Measurements from ENCODE around the gene OR4M2. TPM values are rescaled to one million over a fixed set of nuclear protein-coding genes. Genes with fewer than 3 reads are reported as not detected.
"Not testable (repeated sequence)": the region's sequence is repeated elsewhere in the genome, so short reads cannot be mapped to it uniquely, and the experiment has no call there.

OR4M2 gene
- total RNA-seq (2014; rRNA removed) = not detected in 2 replicates
- not detected for Bru-seq, nascent RNA
- BruChase-seq, experiment 1, labeled RNA remaining after a 6-hour chase = not detected
- not detected for BruChase-seq, experiment 2, labeled RNA remaining after a 2-hour chase
- long read RNA-seq = 0 reads

- H3K36me3 ChIP-seq (ENCODE audit: low read depth, low read length); H4K20me1 ChIP-seq (ENCODE audit: low read length); DNase-seq; BruUV-seq (replicated peaks); H2AFZ ChIP-seq (ENCODE audit: low read length); H3K79me2 ChIP-seq (ENCODE audit: low read length); ATAC-seq; H3K27ac ChIP-seq (ENCODE audit: low read length); CTCF ChIA-PET; intact Hi-C loops (cut with micrococcal nuclease); H3K4me2 ChIP-seq (ENCODE audit: low read length); H3K27me3 ChIP-seq (ENCODE audit: low read length); H3K4me3 ChIP-seq (ENCODE audit: low read length); H3K9me2 ChIP-seq (replicated peaks; ENCODE audit: low read length); H3F3A ChIP-seq (ENCODE audit: low read length, unreplicated experiment); H3K4me1 ChIP-seq (ENCODE audit: insufficient read depth, low read length); H3K9me3 ChIP-seq (ENCODE audit: low read length); POLR2A ChIA-PET (ENCODE audit: unreplicated experiment); H3K9ac ChIP-seq (ENCODE audit: low read length): not testable (repeated sequence)
Observed at GRCh38 chr15:22080227-22080626, at the start of gene OR4M2. Gene OR4M2, plus strand, starts transcription at chr15:22080527. Its CDS starts 98 bp downstream, at chr15:22080625.

- intact Hi-C loops (cut with micrococcal nuclease); POLR2A ChIA-PET (ENCODE audit: unreplicated experiment); BruUV-seq (replicated peaks): not testable (repeated sequence)
Observed at GRCh38 chr15:22069267-22069666, 11.1 kb upstream of the OR4M2 start.

DNA sequence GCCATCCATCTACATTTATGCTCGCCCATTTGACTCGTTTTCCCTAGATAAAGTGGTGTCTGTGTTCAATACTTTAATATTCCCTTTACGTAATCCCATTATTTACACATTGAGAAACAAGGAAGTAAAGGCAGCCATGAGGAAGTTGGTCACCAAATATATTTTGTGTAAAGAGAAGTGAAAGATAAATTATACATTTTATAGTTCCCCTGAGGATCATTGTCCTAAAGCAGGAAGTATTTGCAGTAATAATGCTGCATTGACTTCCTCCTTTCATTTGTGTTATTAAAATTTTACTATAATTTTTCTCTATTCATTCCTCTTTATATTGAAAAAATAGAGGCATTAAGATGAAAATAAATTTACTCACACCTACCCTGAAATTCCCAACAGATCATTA, 1.1 kb downstream of the OR4M2 start:
- BruUV-seq (replicated peaks); ATAC-seq; H2AFZ ChIP-seq (ENCODE audit: low read length); CTCF ChIA-PET; H3K27me3 ChIP-seq (ENCODE audit: low read length); POLR2A ChIA-PET (ENCODE audit: unreplicated experiment); H3K4me2 ChIP-seq (ENCODE audit: low read length); H3K27ac ChIP-seq (ENCODE audit: low read length); H3K9me2 ChIP-seq (replicated peaks; ENCODE audit: low read length); H3K36me3 ChIP-seq (ENCODE audit: low read depth, low read length); H3K9me3 ChIP-seq (ENCODE audit: low read length); H3F3A ChIP-seq (ENCODE audit: low read length, unreplicated experiment); H3K4me1 ChIP-seq (ENCODE audit: insufficient read depth, low read length); H3K9ac ChIP-seq (ENCODE audit: low read length); intact Hi-C loops (cut with micrococcal nuclease); H3K79me2 ChIP-seq (ENCODE audit: low read length); H3K4me3 ChIP-seq (ENCODE audit: low read length); H4K20me1 ChIP-seq (ENCODE audit: low read length); DNase-seq: not testable (repeated sequence)

More at GRCh38 chr15:22069267-22069666, 11.1 kb upstream of the OR4M2 start:
- H3K4me2 ChIP-seq (ENCODE audit: low read length); H3K36me3 ChIP-seq (ENCODE audit: low read depth, low read length); H3K27ac ChIP-seq (ENCODE audit: low read length); H3K9ac ChIP-seq (ENCODE audit: low read length); DNase-seq; H3K79me2 ChIP-seq (ENCODE audit: low read length); H3K27me3 ChIP-seq (ENCODE audit: low read length); H3K4me3 ChIP-seq (ENCODE audit: low read length); H2AFZ ChIP-seq (ENCODE audit: low read length); H3K9me2 ChIP-seq (replicated peaks; ENCODE audit: low read length); H3F3A ChIP-seq (ENCODE audit: low read length, unreplicated experiment); ATAC-seq; CTCF ChIA-PET; H3K9me3 ChIP-seq (ENCODE audit: low read length); H4K20me1 ChIP-seq (ENCODE audit: low read length); H3K4me1 ChIP-seq (ENCODE audit: insufficient read depth, low read length): not testable (repeated sequence)

DNA sequence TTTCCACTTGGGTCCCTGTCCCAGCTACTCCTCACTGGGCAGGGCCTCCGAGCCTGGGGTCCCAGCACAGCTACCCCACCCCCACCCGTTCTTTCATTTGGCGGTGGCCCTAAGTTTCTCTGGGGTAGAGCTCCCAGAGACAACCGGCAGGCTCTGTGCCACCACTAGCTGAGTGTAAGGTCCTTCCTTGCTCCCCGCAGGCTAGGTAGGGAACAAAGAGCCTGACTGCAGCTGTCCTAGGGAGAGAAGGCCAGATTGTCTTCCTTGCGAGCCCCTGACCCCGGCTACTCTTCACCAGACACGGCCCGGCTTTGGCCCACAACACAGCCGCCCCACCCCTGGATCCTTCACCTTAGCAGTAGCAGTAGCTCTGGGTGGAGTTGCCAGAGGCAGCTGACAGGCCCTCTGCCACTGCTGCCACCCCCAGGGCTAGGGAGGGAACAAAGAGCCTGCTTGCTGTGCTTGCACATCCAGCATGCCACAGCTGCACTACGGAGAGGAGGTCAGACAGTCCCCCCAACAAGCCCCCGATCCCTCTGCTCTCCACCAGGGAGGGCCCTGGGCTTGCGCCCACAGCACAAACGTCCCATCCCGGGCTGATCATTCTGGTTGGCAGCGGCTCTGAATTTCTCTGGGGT, 18.4 kb downstream of the OR4M2 start:
- ATAC-seq = peak; percentile 27; the same call in 1 of the 2 replicates
- H3K27ac ChIP-seq (ENCODE audit: low read length); POLR2A ChIA-PET (ENCODE audit: unreplicated experiment); H4K20me1 ChIP-seq (ENCODE audit: low read length); H3K79me2 ChIP-seq (ENCODE audit: low read length); BruUV-seq (replicated peaks); H3K9ac ChIP-seq (ENCODE audit: low read length); H3F3A ChIP-seq (ENCODE audit: low read length, unreplicated experiment); DNase-seq; H2AFZ ChIP-seq (ENCODE audit: low read length); H3K9me2 ChIP-seq (replicated peaks; ENCODE audit: low read length); CTCF ChIA-PET; intact Hi-C loops (cut with micrococcal nuclease); H3K4me2 ChIP-seq (ENCODE audit: low read length); H3K4me3 ChIP-seq (ENCODE audit: low read length); H3K36me3 ChIP-seq (ENCODE audit: low read depth, low read length); H3K4me1 ChIP-seq (ENCODE audit: insufficient read depth, low read length); H3K27me3 ChIP-seq (ENCODE audit: low read length); H3K9me3 ChIP-seq (ENCODE audit: low read length): not testable (repeated sequence)

- H3K27ac ChIP-seq (ENCODE audit: low read length); H3F3A ChIP-seq (ENCODE audit: low read length, unreplicated experiment); H3K79me2 ChIP-seq (ENCODE audit: low read length); H3K27me3 ChIP-seq (ENCODE audit: low read length); POLR2A ChIA-PET (ENCODE audit: unreplicated experiment); intact Hi-C loops (cut with micrococcal nuclease); H3K9ac ChIP-seq (ENCODE audit: low read length); H3K4me2 ChIP-seq (ENCODE audit: low read length); H2AFZ ChIP-seq (ENCODE audit: low read length); H3K9me2 ChIP-seq (replicated peaks; ENCODE audit: low read length); H4K20me1 ChIP-seq (ENCODE audit: low read length); CTCF ChIA-PET; DNase-seq; H3K36me3 ChIP-seq (ENCODE audit: low read depth, low read length); H3K9me3 ChIP-seq (ENCODE audit: low read length); BruUV-seq (replicated peaks); H3K4me1 ChIP-seq (ENCODE audit: insufficient read depth, low read length); H3K4me3 ChIP-seq (ENCODE audit: low read length): not testable (repeated sequence)
- ATAC-seq = peak; percentile 45; the same call in 1 of the 2 replicates
Observed at GRCh38 chr15:22099289-22099891, 19.1 kb downstream of the OR4M2 start.

DNA sequence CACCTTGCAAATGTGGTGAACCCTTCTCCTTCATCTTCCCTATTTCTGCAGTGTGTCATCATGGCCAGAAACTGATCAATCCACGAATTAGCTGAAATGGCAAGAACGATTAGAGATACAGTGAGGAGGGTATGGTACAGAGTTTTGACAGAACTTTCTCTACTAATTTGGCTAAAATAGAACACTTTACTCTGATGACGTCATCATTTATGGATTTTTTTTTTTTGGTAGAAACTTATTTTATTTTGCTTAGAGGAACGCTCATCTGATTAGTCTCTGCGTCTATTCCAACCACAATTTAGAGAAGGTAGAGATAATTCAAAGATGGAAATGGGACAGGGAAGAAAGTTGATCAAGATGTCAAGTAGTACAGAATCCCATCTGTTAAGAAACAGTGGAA, 41.7 kb downstream of the OR4M2 start:
- H3K9me2 ChIP-seq (replicated peaks; ENCODE audit: low read length); H3K4me3 ChIP-seq (ENCODE audit: low read length); H2AFZ ChIP-seq (ENCODE audit: low read length); H3K4me1 ChIP-seq (ENCODE audit: insufficient read depth, low read length); H3K27me3 ChIP-seq (ENCODE audit: low read length); H3K9me3 ChIP-seq (ENCODE audit: low read length); H3F3A ChIP-seq (ENCODE audit: low read length, unreplicated experiment); H3K79me2 ChIP-seq (ENCODE audit: low read length); intact Hi-C loops (cut with micrococcal nuclease); ATAC-seq; CTCF ChIA-PET; POLR2A ChIA-PET (ENCODE audit: unreplicated experiment); DNase-seq; H3K27ac ChIP-seq (ENCODE audit: low read length); H3K4me2 ChIP-seq (ENCODE audit: low read length); H3K36me3 ChIP-seq (ENCODE audit: low read depth, low read length); H3K9ac ChIP-seq (ENCODE audit: low read length); H4K20me1 ChIP-seq (ENCODE audit: low read length); BruUV-seq (replicated peaks): not testable (repeated sequence)

Data from PC-3 (cell line).